Stimulated activated CD4-positive, alpha-beta T cell treated with anti-CD3 and anti-CD28 coated beads, Interleukin-1b, Interleukin-23, amount 100 ng/mL, for 48 hours (primary cell): ENCODE data around the gene MS4A4E.
A peak's percentile ranks its signal among the peaks of the same experiment; 100 is the strongest.
"Not testable (repeated sequence)": the region's sequence is repeated elsewhere in the genome, so short reads cannot be mapped to it uniquely, and the experiment has no call there.

Experiments
- DNase-seq: peaks from one replicate; pipeline ENCODE4 v3.0.0-alpha.2; 2020

The MS4A4E gene

GRCh38 chr11:60221181-60221580 lies 21.8 kb downstream of the MS4A4E start:
- no peak for DNase-seq

GRCh38 chr11:60214386-60214785 lies 28.6 kb downstream of the MS4A4E start:
- DNase-seq, result no peak

GRCh38 chr11:60211206-60211605 lies 31.7 kb downstream of the MS4A4E start:
- DNase-seq, result no peak

GRCh38 chr11:60209977-60210376 lies 33.0 kb downstream of the MS4A4E start:
- no peak for DNase-seq

- DNase-seq, result no peak
Observed at GRCh38 chr11:60208951-60209350, 34.0 kb downstream of the MS4A4E start.

- DNase-seq, result no peak
Observed at GRCh38 chr11:60208146-60208895, 34.6 kb downstream of the MS4A4E start.

- no peak for DNase-seq
Observed at GRCh38 chr11:60206616-60207015, 36.3 kb downstream of the MS4A4E start.

- no peak for DNase-seq
Observed at GRCh38 chr11:60204922-60205321, 38.0 kb downstream of the MS4A4E start.

GRCh38 chr11:60201334-60201733 lies 41.6 kb downstream of the MS4A4E start:
- DNase-seq, result not testable (repeated sequence)

GRCh38 chr11:60197442-60197841 lies 45.5 kb downstream of the MS4A4E start:
- DNase-seq, result no peak

GRCh38 chr11:60195923-60196368 lies 47.0 kb downstream of the MS4A4E start:
- no peak for DNase-seq

- no peak for DNase-seq
Observed at GRCh38 chr11:60194511-60194910, 48.4 kb downstream of the MS4A4E start.

GRCh38 chr11:60193687-60194433 lies 49.1 kb downstream of the MS4A4E start:
- peak; percentile 66 for DNase-seq

- not testable (repeated sequence) for DNase-seq
Observed at GRCh38 chr11:60192564-60192963, 50.4 kb downstream of the MS4A4E start.

GRCh38 chr11:60188481-60188880 lies 54.5 kb downstream of the MS4A4E start:
- not testable (repeated sequence) for DNase-seq

- not testable (repeated sequence) for DNase-seq
Observed at GRCh38 chr11:60186128-60186527, 56.8 kb downstream of the MS4A4E start.

- DNase-seq, result not testable (repeated sequence)
Observed at GRCh38 chr11:60185512-60185827, 57.5 kb downstream of the MS4A4E start.

- DNase-seq, result no peak
Observed at GRCh38 chr11:60184824-60185511, 58.0 kb downstream of the MS4A4E start.

GRCh38 chr11:60183591-60184205 lies 59.2 kb downstream of the MS4A4E start:
- no peak for DNase-seq

- no peak for DNase-seq
Observed at GRCh38 chr11:60182541-60183330, 60.2 kb downstream of the MS4A4E start, which contains the start of gene MS4A6A. TSS of gene MS4A6A (minus strand) at chr11:60183083. CDS start at chr11:60181727, 1,356 bp downstream.

GRCh38 chr11:60175860-60176275 lies 67.1 kb downstream of the MS4A4E start:
- DNase-seq, result no peak

GRCh38 chr11:60172011-60172410 lies 70.9 kb downstream of the MS4A4E start:
- no peak for DNase-seq
